Activated T-helper 17 cell treated with anti-CD3 and anti-CD28 coated beads, Interleukin-2, amount 50 U/mL, for 72 hours (primary cell): ENCODE results near the gene MUC5AC. TPM values are rescaled to one million over a fixed set of nuclear protein-coding genes. Genes with fewer than 3 reads are reported as not detected.

Source experiments
- ATAC-seq: fragments of 150-1000 bp; cut with Tn5 transposase; replicated peaks from 2 replicates; pipeline ENCODE4 v1.10.0; 2021; ENCODE audit warnings: mild to moderate bottlenecking, moderate library complexity
- H3K27ac Mint-ChIP-seq: one replicate; pipeline ENCODE4 v1.8.0; 2022; ENCODE audit warnings: mixed read lengths
- H3K27me3 Mint-ChIP-seq: one replicate; pipeline ENCODE4 v1.8.0; 2022; ENCODE audit warnings: mixed read lengths
- H3K36me3 Mint-ChIP-seq: one replicate; pipeline ENCODE4 v1.8.0; 2022; ENCODE audit warnings: low read depth, mild to moderate bottlenecking, mixed read lengths
- H3K4me1 Mint-ChIP-seq: one replicate; pipeline ENCODE4 v1.8.0; 2022; ENCODE audit warnings: mixed read lengths
- H3K4me3 Mint-ChIP-seq: one replicate; pipeline ENCODE4 v1.8.0; 2022; ENCODE audit warnings: mild to moderate bottlenecking, mixed read lengths
- H3K9me3 Mint-ChIP-seq: one replicate; pipeline ENCODE4 v1.8.0; 2022; ENCODE audit warnings: mixed read lengths
- total RNA-seq, 2 donors: library from RNA; stranded (reverse); gene quantifications; one replicate each; pipeline ENCODE4 v1.2.3, GENCODE V29; 2022

MUC5AC gene
- total RNA-seq, 2 donors from 2014 or later = not detected

DNA sequence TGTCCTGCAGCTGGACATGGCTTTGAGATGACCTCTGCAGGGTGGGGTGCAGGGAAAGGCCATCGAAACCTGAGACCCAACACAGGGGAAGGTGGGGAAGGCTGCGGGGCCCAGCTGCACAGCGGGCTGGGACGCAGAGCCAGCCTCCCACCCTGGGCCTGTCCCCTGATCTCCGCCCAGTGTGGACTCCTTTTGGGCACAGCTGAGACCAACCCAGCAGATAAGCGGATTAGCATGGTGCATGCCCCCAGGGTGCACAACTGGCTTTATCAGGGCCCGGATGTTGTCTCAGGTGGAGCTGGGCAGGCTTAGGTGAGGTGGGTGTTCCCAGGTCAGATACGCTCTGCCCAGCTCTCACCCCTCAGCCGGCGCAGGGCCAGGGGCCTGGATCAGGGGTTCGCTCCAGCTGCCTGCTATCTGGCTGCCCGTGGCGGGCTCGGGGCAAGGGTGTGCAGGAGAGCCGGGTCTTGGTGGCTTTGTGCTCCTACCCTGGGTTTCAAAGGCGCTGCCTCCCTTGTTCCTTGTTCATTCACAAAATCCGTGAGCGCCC lies 28.1 kb upstream of the MUC5AC start:
- Mint-ChIP-seq H3K9me3 (peaks cover 17% of the 10 kb centered on the region), H3K4me3 (no peak overlapping the region), H3K27me3 (peaks cover 19% of the 10 kb centered on the region), H3K27ac (no peak overlapping the region), H3K36me3 (no peaks in the 10 kb centered on the region), H3K4me1 (no peaks in the 10 kb centered on the region)
- no peak for ATAC-seq

DNA sequence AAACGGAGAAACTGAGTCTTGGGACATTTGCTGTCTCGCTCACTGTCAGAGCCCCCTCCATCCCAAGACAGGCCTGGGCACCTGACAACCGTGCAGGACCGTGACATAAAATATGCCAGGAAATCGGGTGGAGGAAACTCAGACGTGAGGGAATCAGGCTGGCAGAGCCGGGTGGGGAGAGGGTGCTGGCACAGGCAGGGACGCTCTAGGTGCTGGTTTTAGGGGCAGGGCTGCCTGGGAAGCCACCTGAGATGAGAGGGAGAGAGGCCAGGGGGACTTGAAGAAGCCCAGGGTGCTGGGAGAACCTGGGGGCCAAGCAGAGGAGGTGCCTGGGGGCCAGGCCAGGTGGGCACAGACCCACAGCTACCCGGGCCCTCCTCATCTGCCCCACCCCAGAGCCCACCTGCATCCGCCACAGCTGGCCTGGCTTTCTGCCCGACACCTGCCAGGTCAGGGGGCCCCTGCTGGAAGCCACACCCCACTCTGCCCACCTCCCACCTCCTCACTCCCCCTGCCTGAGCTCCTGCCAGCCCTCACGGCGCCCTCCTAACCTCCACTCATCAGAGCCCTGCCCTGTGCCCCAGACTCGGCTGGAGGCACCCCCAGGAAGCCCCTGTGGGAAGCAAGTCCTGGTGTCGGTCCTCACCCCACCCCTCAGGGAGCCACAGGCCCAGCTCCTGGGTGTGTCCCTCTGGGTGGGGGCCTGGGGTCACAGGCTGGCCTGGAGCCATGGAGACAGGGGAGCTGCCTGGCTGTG lies 27.3 kb upstream of the MUC5AC start:
- Mint-ChIP-seq H3K27me3 (peaks cover 21% of the 10 kb centered on the region), H3K36me3 (no peaks in the 10 kb centered on the region), H3K27ac (no peak overlapping the region), H3K4me3 (no peak overlapping the region), H3K9me3 (peaks cover 18% of the 10 kb centered on the region), H3K4me1 (no peaks in the 10 kb centered on the region)
- no peak for ATAC-seq

DNA sequence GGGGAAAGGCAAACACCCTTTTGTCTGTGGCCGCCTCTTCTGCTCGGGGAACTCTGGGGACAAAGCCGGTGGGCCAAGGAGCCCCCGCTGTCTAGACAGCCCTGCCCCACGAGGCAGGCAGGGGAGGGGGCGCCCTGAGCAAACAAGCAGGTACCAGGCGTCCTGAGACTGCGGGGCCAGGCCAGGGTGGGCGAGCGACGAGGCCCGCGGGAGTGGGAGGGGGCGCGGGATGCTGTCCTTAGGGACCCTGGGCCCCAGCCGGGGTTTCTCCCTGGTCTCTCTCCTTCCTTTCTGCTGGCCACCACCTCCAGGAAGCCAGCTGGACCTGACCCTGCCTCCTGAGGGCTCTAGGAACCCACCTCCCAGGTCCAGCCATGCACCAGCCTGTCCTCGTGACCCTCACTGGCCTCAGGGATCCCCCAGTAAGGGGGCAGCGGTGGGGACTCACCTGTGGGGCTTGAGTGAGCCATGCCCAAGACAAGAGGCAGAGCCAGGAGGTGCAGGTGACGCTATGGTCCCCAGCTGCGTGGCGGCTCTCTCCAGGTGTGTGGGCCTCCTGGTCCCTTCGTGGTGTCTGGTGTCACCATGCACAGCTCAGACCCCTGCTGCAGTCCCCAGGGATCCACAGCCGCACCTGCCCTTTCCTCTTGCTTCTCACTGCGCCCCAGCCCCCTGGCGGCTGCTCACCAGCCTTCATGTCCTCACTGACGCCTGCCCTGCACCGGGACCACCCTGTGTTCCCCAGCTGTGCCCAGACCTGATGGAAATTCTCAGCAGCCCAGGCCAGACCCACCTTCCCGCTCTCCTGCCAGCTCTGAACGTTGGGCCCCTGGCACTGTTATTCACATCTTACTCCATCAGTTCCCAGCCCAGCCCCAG lies 26.5 kb upstream of the MUC5AC start:
- Mint-ChIP-seq H3K27me3 (peaks cover 21% of the 10 kb centered on the region), H3K4me3 (no peak overlapping the region), H3K27ac (no peak overlapping the region), H3K9me3 (peaks cover 18% of the 10 kb centered on the region), H3K4me1 (no peaks in the 10 kb centered on the region), H3K36me3 (no peaks in the 10 kb centered on the region)
- no peak for ATAC-seq

DNA sequence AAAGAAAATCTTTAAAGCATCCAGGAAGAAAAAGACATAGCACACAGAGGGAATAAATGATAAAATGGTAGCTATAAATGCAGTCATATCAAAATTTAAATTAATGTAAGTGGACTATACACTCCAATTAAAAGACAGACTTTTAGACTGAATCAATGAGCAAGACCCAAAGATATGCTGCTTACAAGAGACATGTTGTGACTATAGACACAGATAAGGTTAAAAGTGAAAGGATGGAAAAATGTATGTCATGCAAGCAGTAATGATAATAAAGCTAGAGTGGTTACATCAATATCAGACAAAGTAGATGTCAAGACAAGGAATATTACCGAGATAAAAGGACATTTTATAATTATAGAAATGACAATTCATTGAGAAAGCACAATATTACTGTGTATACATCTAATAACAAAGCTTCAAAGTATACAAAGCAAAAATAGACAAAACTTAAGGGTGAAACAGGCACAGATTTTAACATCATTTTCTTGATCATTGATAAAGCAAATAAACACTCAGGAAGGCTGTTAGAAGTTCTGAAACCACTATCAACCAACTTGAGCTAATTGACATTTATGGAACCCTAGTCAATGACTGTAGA lies 22.8 kb upstream of the MUC5AC start:
- no peaks in the 10 kb centered on the region for H3K36me3 Mint-ChIP-seq
- H3K27me3 Mint-ChIP-seq = peaks cover 39% of the 10 kb centered on the region
- peaks cover 6% of the 10 kb centered on the region for H3K4me1 Mint-ChIP-seq
- no peak overlapping the region for H3K4me3 Mint-ChIP-seq
- no peak for ATAC-seq
- no peak overlapping the region for H3K27ac Mint-ChIP-seq
- peaks cover 18% of the 10 kb centered on the region for H3K9me3 Mint-ChIP-seq

DNA sequence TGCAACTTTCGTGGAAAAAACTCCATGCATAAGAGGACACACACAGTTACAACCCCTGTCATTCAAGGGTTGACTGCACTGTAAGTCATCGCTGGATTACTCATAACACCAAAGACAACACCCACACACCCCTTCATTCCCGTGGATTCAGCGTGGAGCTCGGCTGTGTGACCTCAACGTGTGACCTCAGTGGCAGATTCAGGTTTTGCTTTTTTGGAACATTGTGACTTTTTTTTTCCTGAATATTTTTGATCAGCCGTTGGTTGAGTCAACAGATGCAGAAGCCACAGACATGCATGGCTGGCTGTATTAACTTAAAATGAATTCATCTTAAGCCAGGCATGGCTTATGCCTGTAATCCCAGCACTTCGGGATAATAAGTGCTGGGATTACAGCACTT lies 19.7 kb upstream of the MUC5AC start:
- no peaks in the 10 kb centered on the region for H3K36me3 Mint-ChIP-seq
- H3K4me3 Mint-ChIP-seq = no peak overlapping the region
- peaks cover 24% of the 10 kb centered on the region for H3K9me3 Mint-ChIP-seq
- H3K27me3 Mint-ChIP-seq = peaks cover 36% of the 10 kb centered on the region
- peak; percentile 95 for ATAC-seq
- H3K4me1 Mint-ChIP-seq = peaks cover 9% of the 10 kb centered on the region
- no peak overlapping the region for H3K27ac Mint-ChIP-seq

DNA sequence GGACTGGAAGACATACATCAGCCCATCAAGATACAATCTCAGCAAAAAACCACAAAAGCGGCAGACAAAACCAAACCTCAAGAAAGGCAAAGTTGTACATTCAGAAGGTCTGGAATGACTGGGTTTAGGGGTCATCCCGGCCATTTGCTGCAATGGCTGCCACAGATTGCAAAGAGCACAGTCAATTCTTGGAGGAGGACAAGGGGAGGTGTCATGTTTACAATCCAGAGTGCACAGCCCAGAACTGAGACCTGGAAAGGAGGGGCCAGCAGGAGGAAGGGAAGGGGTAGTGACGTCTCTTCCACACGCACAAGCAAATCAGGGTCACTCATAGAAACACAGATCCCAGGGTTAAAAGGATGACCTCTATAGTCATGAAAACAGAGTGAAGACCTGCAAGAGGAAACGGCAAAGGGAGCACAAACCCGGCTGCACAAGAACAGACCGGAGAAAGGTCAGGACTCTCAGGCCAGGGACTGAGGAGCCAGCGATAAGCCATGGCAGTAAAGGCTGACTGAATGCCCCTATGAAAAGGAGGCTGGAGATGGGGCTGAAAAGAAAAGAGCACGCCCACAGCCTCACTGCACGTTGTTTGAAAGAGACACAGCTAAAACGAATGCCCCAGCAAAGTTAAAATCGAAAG lies 18.2 kb upstream of the MUC5AC start:
- H3K4me3 Mint-ChIP-seq = no peak overlapping the region
- peaks cover 30% of the 10 kb centered on the region for H3K27me3 Mint-ChIP-seq
- H3K9me3 Mint-ChIP-seq = peaks cover 24% of the 10 kb centered on the region
- H3K4me1 Mint-ChIP-seq = peaks cover 12% of the 10 kb centered on the region
- no peak overlapping the region for H3K27ac Mint-ChIP-seq
- peak; percentile 49 for ATAC-seq
- H3K36me3 Mint-ChIP-seq = no peaks in the 10 kb centered on the region

DNA sequence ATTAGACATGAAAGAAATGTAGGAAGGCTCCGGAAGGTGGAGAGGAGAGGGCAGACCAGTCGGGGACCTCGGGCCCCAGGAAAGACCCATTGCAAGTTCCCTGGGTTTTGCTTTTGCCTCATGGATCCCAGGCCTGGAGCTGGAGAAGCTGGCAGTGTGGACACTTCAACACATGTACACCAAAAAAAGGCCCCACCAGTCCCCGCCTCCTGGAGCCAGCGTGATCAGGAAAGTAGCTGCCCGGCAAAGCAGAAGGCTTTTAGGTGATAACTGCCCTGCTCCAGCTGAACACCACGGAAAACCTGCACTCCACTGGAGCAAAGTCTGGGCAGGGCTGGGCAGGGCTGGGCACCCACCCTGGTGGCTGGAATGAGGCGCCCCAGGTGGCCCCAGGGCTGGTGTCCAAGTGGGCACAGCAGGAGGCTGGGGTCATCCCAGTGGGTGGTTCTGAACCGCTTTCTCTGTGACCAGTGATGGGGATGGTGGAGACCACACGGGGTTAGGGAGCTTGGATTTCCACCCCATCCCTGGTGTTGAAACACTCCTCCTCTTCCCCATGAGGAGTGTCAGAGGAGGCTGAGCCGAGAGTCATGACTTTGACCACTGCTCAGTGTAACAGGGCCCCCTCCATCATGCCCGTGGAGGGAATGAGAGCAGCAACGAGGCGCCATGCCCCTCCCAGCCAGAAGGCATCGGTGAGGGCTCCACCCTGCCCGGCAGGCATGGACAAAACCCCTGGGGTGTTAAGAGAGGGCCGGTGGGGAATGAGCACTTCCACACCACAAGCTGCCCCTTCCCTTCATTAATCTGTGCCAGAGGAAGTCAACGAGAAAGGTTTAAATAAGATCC lies 16.9 kb upstream of the MUC5AC start:
- H3K27ac Mint-ChIP-seq = no peak overlapping the region
- H3K9me3 Mint-ChIP-seq = peaks cover 23% of the 10 kb centered on the region
- peaks cover 25% of the 10 kb centered on the region for H3K27me3 Mint-ChIP-seq
- H3K4me3 Mint-ChIP-seq = no peak overlapping the region
- H3K4me1 Mint-ChIP-seq = peaks cover 12% of the 10 kb centered on the region
- H3K36me3 Mint-ChIP-seq = no peaks in the 10 kb centered on the region
- ATAC-seq = no peak

DNA sequence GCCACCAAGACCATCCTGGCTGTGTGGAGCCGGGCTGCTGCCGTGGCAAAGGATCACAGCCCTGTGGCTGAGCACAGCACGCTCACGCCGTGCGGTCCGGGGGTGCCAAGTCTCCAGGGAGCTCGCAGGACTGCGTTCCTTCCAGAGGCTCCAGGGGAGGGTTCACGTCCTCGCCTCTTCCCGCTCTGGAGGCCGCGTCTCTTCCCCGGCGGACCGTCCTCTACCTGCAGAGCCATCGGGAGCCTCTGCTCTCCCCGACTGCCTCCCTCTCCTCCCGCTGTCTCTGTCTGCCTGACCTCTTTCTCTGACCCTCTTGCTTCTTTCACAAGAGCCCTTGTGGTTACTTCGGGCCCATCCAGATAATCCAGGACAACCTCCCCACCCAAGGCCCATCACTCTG lies 11.4 kb upstream of the MUC5AC start:
- Mint-ChIP-seq H3K27me3 (peaks cover 18% of the 10 kb centered on the region), H3K9me3 (peaks cover 22% of the 10 kb centered on the region), H3K27ac (no peak overlapping the region), H3K4me3 (no peak overlapping the region), H3K4me1 (peaks cover 10% of the 10 kb centered on the region), H3K36me3 (no peaks in the 10 kb centered on the region)
- no peak for ATAC-seq

DNA sequence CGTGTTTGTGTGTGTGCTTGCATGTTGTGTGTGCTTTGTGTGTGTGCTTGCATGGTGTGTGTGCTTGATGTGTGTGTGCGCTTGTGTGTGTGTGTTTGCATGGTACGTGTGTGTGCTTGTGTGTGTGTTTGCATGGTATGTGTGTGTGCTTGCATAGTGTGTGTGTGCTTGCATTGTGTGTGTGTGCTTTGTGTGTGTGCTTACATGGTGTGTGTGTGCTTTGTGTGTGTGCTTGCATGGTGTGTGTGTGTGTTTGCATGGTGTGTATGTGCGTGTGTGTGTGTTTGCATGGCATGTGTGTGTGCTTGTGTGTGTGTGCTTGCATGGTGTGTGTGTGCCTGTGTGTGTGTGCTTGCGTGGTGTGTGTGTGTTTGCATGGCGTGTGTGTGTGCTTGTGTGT lies 10.0 kb upstream of the MUC5AC start:
- no peak for ATAC-seq

DNA sequence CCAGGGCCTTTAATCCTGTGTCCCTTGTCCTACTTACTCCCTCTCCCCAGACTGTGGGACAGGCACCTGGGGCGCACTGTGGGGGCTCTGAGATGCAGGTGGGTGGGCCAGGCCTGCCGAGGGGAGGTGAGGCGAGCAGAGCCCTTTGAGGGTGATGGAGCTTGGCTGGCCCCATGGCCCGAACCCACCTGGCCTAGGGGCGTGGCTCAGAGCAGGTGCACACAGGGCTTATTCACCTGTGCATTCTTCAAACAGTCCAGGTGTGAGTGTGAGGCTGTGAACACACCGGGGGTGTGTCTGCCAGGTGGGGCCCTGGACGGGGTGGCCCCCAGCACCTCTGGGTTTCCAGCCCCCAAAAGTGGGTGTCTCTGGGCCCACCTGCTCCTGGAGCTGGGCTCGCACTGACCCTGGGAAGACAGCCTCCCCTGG lies 9.0 kb upstream of the MUC5AC start:
- no peak for ATAC-seq
- peaks cover 5% of the 10 kb centered on the region for H3K4me1 Mint-ChIP-seq

More for the DNA sequence above, 10.0 kb upstream of the MUC5AC start:
- Mint-ChIP-seq H3K4me3 (no peak overlapping the region), H3K9me3 (peaks cover 14% of the 10 kb centered on the region), H3K4me1 (peaks cover 10% of the 10 kb centered on the region), H3K36me3 (no peaks in the 10 kb centered on the region), H3K27ac (no peak overlapping the region), H3K27me3 (peaks cover 14% of the 10 kb centered on the region)

DNA sequence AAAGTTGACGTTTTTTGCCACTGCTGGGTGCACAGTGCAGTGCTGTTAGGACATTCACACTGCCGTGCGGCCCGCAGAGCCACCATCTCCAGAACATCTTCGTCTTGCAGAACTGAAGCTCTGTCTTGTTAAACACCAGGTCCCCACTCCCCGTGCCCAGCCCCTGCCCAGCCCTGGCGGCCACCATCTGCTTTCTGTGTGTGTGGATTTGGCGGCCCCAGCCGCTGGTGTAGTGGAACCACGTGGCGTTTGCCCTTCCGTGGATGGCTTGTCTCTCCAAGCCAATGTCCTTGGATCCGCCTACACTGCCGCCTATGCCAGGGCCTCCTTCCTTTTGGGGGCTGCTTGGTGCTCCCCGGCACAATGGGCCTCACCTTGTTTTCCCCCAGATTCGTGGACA lies 8.2 kb upstream of the MUC5AC start:
- peaks cover 12% of the 10 kb centered on the region for H3K27me3 Mint-ChIP-seq
- H3K9me3 Mint-ChIP-seq = no peaks in the 10 kb centered on the region
- no peak overlapping the region for H3K4me3 Mint-ChIP-seq
- H3K4me1 Mint-ChIP-seq = peaks cover 5% of the 10 kb centered on the region
- no peak overlapping the region for H3K27ac Mint-ChIP-seq
- no peak for ATAC-seq
- no peaks in the 10 kb centered on the region for H3K36me3 Mint-ChIP-seq

More for the DNA sequence above, 9.0 kb upstream of the MUC5AC start:
- peaks cover 4% of the 10 kb centered on the region for H3K9me3 Mint-ChIP-seq
- H3K27me3 Mint-ChIP-seq = peaks cover 12% of the 10 kb centered on the region
- H3K36me3 Mint-ChIP-seq = no peaks in the 10 kb centered on the region
- H3K27ac Mint-ChIP-seq = no peak overlapping the region
- H3K4me3 Mint-ChIP-seq = no peak overlapping the region

DNA sequence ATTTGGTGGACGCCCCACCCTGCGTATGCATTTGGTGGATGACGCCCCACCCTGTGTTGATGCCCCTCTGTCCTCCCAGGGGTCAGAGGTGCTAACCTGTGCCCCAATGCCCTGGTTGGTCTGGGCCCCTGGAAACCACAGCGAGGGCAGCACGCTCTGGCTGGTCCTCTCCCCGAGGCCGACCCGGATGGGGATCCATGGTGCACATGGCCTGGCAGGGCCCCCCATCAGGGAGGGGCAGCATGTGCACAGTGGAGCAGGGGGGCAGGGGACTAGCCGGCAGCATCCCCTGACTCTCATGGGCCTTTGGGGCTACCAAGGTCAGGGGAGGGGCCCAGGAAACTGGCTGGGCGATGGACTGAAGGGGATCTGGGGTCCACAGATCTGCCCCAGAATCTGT lies 7.6 kb upstream of the MUC5AC start:
- Mint-ChIP-seq H3K4me3 (no peak overlapping the region), H3K27me3 (peaks cover 12% of the 10 kb centered on the region), H3K9me3 (no peaks in the 10 kb centered on the region), H3K27ac (no peak overlapping the region), H3K4me1 (peaks cover 5% of the 10 kb centered on the region), H3K36me3 (no peaks in the 10 kb centered on the region)
- ATAC-seq = no peak

DNA sequence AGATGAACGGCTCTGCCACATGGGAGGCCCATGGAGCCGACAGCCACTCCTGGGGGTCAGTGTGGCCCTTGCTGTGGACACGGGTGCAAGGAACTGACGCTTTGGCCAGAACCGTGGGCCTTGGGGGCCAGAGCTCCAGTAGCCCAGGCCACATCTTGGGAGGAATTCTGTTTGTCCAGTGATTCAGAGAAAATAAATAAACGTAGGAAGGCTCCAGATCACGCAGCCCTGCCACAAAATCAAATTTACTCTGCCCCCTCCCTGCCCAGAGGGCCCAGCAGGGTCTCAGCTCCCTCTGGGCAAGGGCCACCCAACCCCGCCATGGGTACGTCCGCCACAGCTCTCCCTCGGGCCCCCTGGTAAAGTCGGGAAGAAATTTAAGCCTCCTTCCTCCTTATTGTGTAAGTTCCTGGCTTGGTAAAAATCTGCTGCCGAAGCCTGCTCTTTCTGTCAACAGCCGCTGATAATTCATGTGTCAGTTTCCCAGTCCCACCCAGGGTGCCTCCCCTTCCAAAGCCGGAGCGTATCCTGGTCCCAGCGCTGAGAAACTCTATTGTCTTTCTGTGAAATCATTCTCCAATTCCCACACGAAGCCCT lies 6.9 kb upstream of the MUC5AC start:
- Mint-ChIP-seq H3K27ac (no peak overlapping the region), H3K4me1 (peaks cover 5% of the 10 kb centered on the region), H3K4me3 (no peak overlapping the region), H3K27me3 (peaks cover 12% of the 10 kb centered on the region), H3K36me3 (no peaks in the 10 kb centered on the region), H3K9me3 (no peaks in the 10 kb centered on the region)
- ATAC-seq = no peak
